CD14-positive monocyte (primary cell): ENCODE measurements around the gene TMEM59L. TPM values are rescaled to one million over a fixed set of nuclear protein-coding genes. Genes with fewer than 3 reads are reported as not detected.

Experiments used
- DNase-seq, 3 donors: peaks; one replicate each; pipeline ENCODE4 v3.0.0-alpha.2; 2011 to 2022
- H2AFZ ChIP-seq: 2 replicates; pipeline ENCODE4 v1.6.0; 2012; ENCODE audit warnings: mild to moderate bottlenecking, low read depth, low read length, inconsistent platforms; ENCODE audit not compliant: insufficient read depth, poor library complexity, severe bottlenecking
- H3K27ac ChIP-seq, 2 donors: 1 replicate in 1 of 2; 2 replicates in 1 of 2; pipeline ENCODE4 v1.5.1; 2012 to 2013; ENCODE audit warnings: low read length in 2 of 2, control low read depth in 1 of 2, inconsistent platforms in 1 of 2, low read depth in 1 of 2, mild to moderate bottlenecking in 1 of 2
- H3K27me3 ChIP-seq, 2 donors: one replicate each; pipeline versions ENCODE4 v1.6.0 to v1.6.1; 2011 to 2013; ENCODE audit warnings: low read length in 2 of 2; ENCODE audit not compliant: control insufficient read depth in 2 of 2, insufficient read depth in 2 of 2
- H3K36me3 ChIP-seq, 2 donors: replicated peaks in 1 of 2; 1 replicate in 1 of 2; 2 replicates in 1 of 2; pipeline versions ENCODE4 v1.5.1 to v1.6.1; 2012 to 2013; ENCODE audit warnings: low read length in 2 of 2, control low read depth in 1 of 2, inconsistent platforms in 1 of 2, mild to moderate bottlenecking in 1 of 2; ENCODE audit not compliant: insufficient read depth in 2 of 2, control insufficient read depth in 1 of 2
- H3K4me1 ChIP-seq, 2 donors: 1 replicate in 1 of 2; 2 replicates in 1 of 2; pipeline versions ENCODE4 v1.5.1 to v1.6.1; 2012 to 2013; ENCODE audit warnings: low read length in 2 of 2, control low read depth in 1 of 2, inconsistent platforms in 1 of 2, mild to moderate bottlenecking in 1 of 2, moderate library complexity in 1 of 2; ENCODE audit not compliant: insufficient read depth in 2 of 2, control insufficient read depth in 1 of 2
- H3K4me2 ChIP-seq: replicated peaks from 2 replicates; pipeline ENCODE3; 2012; ENCODE audit warnings: low read length, moderate library complexity, mild to moderate bottlenecking; ENCODE audit not compliant: poor library complexity, severe bottlenecking; ENCODE audit errors: extremely low read depth
- H3K4me3 ChIP-seq, 3 experiments: fragments of 200-600 bp in 1 of 3; sonication (generic) in 1 of 3; replicated peaks in 1 of 3; 1 replicate in 2 of 3; 2 replicates in 1 of 3; pipeline ENCODE4 v1.5.1; 2011 to 2013; ENCODE audit warnings: low read length in 3 of 3, mild to moderate bottlenecking in 3 of 3, control low read depth in 2 of 3, low read depth in 2 of 3, inconsistent platforms in 1 of 3, moderate library complexity in 1 of 3
- H3K79me2 ChIP-seq: 2 replicates; pipeline ENCODE4 v1.6.0; 2012; ENCODE audit warnings: mild to moderate bottlenecking, control low read depth, inconsistent platforms, low read length, moderate library complexity; ENCODE audit not compliant: insufficient read depth
- H3K9ac ChIP-seq: 2 replicates; pipeline ENCODE4 v1.6.0; 2017; ENCODE audit warnings: low read length, mild to moderate bottlenecking; ENCODE audit not compliant: insufficient read depth, poor library complexity, severe bottlenecking
- H3K9me3 ChIP-seq, 2 donors: replicated peaks in 1 of 2; 1 replicate in 1 of 2; 2 replicates in 1 of 2; pipeline versions ENCODE4 v1.5.1 to v1.6.1; 2012 to 2013; ENCODE audit warnings: low read length in 2 of 2, control low read depth in 1 of 2; ENCODE audit not compliant: control insufficient read depth in 1 of 2, insufficient read depth in 1 of 2
- H4K20me1 ChIP-seq: 2 replicates; pipeline ENCODE4 v1.6.0; 2012; ENCODE audit warnings: mild to moderate bottlenecking, low read length, control low read depth, moderate library complexity; ENCODE audit not compliant: insufficient read depth
- H3K27ac Mint-ChIP-seq, 7 donors: one replicate each; pipeline ENCODE4 v1.8.0; 2020; ENCODE audit warnings: mild to moderate bottlenecking in 7 of 7, mixed read lengths in 7 of 7, moderate library complexity in 6 of 7, inconsistent platforms in 2 of 7
- H3K27me3 Mint-ChIP-seq, 3 donors: one replicate each; pipeline ENCODE4 v1.8.0; 2021 to 2022; ENCODE audit warnings: low read depth in 3 of 3, mild to moderate bottlenecking in 3 of 3, mixed read lengths in 3 of 3, moderate library complexity in 3 of 3, inconsistent platforms in 1 of 3
- H3K36me3 Mint-ChIP-seq, 2 donors: one replicate each; pipeline ENCODE4 v1.8.0; 2020; ENCODE audit warnings: mixed read lengths in 2 of 2, inconsistent platforms in 1 of 2, mild to moderate bottlenecking in 1 of 2
- H3K4me1 Mint-ChIP-seq: one replicate; pipeline ENCODE4 v1.8.0; 2020; ENCODE audit warnings: mild to moderate bottlenecking, mixed read lengths
- H3K4me3 Mint-ChIP-seq, 2 donors: one replicate each; pipeline ENCODE4 v1.8.0; 2020; ENCODE audit warnings: mild to moderate bottlenecking in 2 of 2, mixed read lengths in 2 of 2, moderate library complexity in 1 of 2
- H3K9me3 Mint-ChIP-seq, 7 donors: one replicate each; pipeline ENCODE4 v1.8.0; 2020 to 2022; ENCODE audit warnings: mixed read lengths in 7 of 7, mild to moderate bottlenecking in 6 of 7, moderate library complexity in 6 of 7, inconsistent platforms in 2 of 7
- CTCF ChIP-seq: fragments of 200-600 bp; IDR thresholded peaks from one replicate; pipeline ENCODE4 v1.8.0; 2022; ENCODE audit warnings: antibody characterized with exemption, mild to moderate bottlenecking
- WGBS: methylation state at CpG from one replicate; pipeline ENCODE4 v1.1.5; 2013; ENCODE audit warnings: missing lambda C conversion rate; ENCODE audit not compliant: insufficient coverage; 5-methylcytosine and 5-hydroxymethylcytosine counted together
- intact Hi-C, 2 donors: fragments of 100-400 bp; cut with micrococcal nuclease; formaldehyde crosslinking; loops; one replicate each; pipeline versions ENCODE4 v1.15.0 to v1.15.1; 2023
- polyA plus RNA-seq, 3 donors: library from polyadenylated mRNA; depleted of rRNA in 1 of 3; unstranded in 2 of 3; stranded (reverse) in 1 of 3; fragments of 300-500 nt in 2 of 3; fragments of >200 nt in 1 of 3; fragmentation: Illumina TruSeq in 2 of 3; gene quantifications; 1 replicate in 2 of 3; 2 replicates in 1 of 3; pipeline ENCODE4 v1.2.3, GENCODE V29; 2012 to 2021

The TMEM59L gene
- polyA plus RNA-seq, 3 donors: not detected

- Mint-ChIP-seq H3K36me3 (peaks cover 46 to 61% of the 10 kb centered on the region in 2 donors), H3K4me3 (no peak overlapping the region), H3K27ac (peak overlapping the region in 1 of 7 donors; percentile 66), H3K27me3 (peaks cover 0 to 3% (median 0%) of the 10 kb centered on the region in 3 donors), H3K4me1 (peaks cover 19% of the 10 kb centered on the region), H3K9me3 (no peaks in the 10 kb centered on the region)
- DNase-seq: no peak
- Histone ChIP-seq H3K4me3 (no peak overlapping the region), H4K20me1 (peaks cover 44% of the 10 kb centered on the region), H3K9ac (no peak overlapping the region), H3K9me3 (no peaks in the 10 kb centered on the region), H3K27ac (no peak overlapping the region), H3K4me2 (no peak overlapping the region), H3K79me2 (peaks cover 28% of the 10 kb centered on the region), H3K4me1 (peaks cover 16 to 22% of the 10 kb centered on the region in 2 donors), H2AFZ (no peak overlapping the region), H3K36me3 (peaks cover 43 to 59% of the 10 kb centered on the region in 2 donors), H3K27me3 (no peaks in the 10 kb centered on the region)
- no peak for TF ChIP-seq CTCF
- WGBS: 99% methylated on average over 16 of the region's 18 CpGs
- intact Hi-C loops: loop anchor here in 1 of 2 donors (5.0 kb wide), 2 partner anchors 32 to 97 kb away; partner anchors contain the start of gene FKBP8
These were observed 37.9 kb upstream of the TMEM59L start for GRCh38 chr19:18574691-18575291.

- peaks cover 28% of the 10 kb centered on the region for H3K79me2 ChIP-seq
- no peaks in the 10 kb centered on the region for H3K9me3 ChIP-seq
- H3K4me1 ChIP-seq: peaks cover 9 to 15% of the 10 kb centered on the region in 2 donors
- H3K4me3 ChIP-seq: no peak overlapping the region
- H3K9ac ChIP-seq: no peak overlapping the region
- H3K36me3 Mint-ChIP-seq: peaks cover 46 to 58% of the 10 kb centered on the region in 2 donors
- H3K4me3 Mint-ChIP-seq: no peak overlapping the region
- H3K27me3 Mint-ChIP-seq: peaks cover 0 to 3% (median 0%) of the 10 kb centered on the region in 3 donors
- no peak for DNase-seq
- H2AFZ ChIP-seq: no peak overlapping the region
- peaks cover 43 to 59% of the 10 kb centered on the region in 2 donors for H3K36me3 ChIP-seq
- TF ChIP-seq CTCF: no peak
- no peak overlapping the region for H3K27ac ChIP-seq
- no peaks in the 10 kb centered on the region for H3K9me3 Mint-ChIP-seq
- H3K4me1 Mint-ChIP-seq: peaks cover 13% of the 10 kb centered on the region
- WGBS: 98% methylated on average over 6 of the region's 8 CpGs
- H3K27ac Mint-ChIP-seq: peak overlapping the region in 1 of 7 donors; percentile 41
- H3K4me2 ChIP-seq: no peak overlapping the region
- H4K20me1 ChIP-seq: peaks cover 44% of the 10 kb centered on the region
- intact Hi-C loops: loop anchor here in 1 of 2 donors (5.0 kb wide), 1 partner anchor 34 kb away; the partner anchor contains the start of gene FKBP8
- no peaks in the 10 kb centered on the region for H3K27me3 ChIP-seq
These were observed 36.3 kb upstream of the TMEM59L start for GRCh38 chr19:18576383-18576782.
